Liver (tissue), 9 donors: ENCODE data around the gene DAD1. TPM values are rescaled to one million over a fixed set of nuclear protein-coding genes. Genes with fewer than 3 reads are reported as not detected.

ENCODE experiments used
- DNase-seq: peaks from one replicate; pipeline ENCODE4 v3.0.0-alpha.2; 2017; ENCODE audit warnings: low spot score
- H3K27ac ChIP-seq, 2 donors: one replicate each; pipeline ENCODE4 v1.7.0; 2013; ENCODE audit warnings: inconsistent platforms in 2 of 2, low read length in 2 of 2, control low read depth in 1 of 2, low read depth in 1 of 2, mild to moderate bottlenecking in 1 of 2
- H3K27me3 ChIP-seq, 4 donors: one replicate each; pipeline versions ENCODE4 v1.6.1 to v1.7.0; 2013; ENCODE audit warnings: low read length in 3 of 4, inconsistent platforms in 1 of 4, mild to moderate bottlenecking in 1 of 4, moderate library complexity in 1 of 4; ENCODE audit not compliant: control insufficient read depth in 4 of 4, insufficient read depth in 4 of 4
- H3K36me3 ChIP-seq, 4 donors: one replicate each; pipeline versions ENCODE4 v1.6.1 to v1.7.0; 2013; ENCODE audit warnings: low read length in 3 of 4, mild to moderate bottlenecking in 3 of 4, low read depth in 1 of 4, moderate library complexity in 1 of 4; ENCODE audit not compliant: control insufficient read depth in 4 of 4, insufficient read depth in 3 of 4
- H3K4me1 ChIP-seq, 4 donors: one replicate each; pipeline versions ENCODE4 v1.6.1 to v1.7.0; 2013; ENCODE audit warnings: low read length in 3 of 4, mild to moderate bottlenecking in 3 of 4, moderate library complexity in 1 of 4; ENCODE audit not compliant: control insufficient read depth in 4 of 4, insufficient read depth in 4 of 4
- H3K4me3 ChIP-seq, 3 donors: one replicate each; pipeline versions ENCODE4 v1.6.1 to v1.7.0; 2013; ENCODE audit warnings: low read length in 3 of 3, control low read depth in 1 of 3, low read depth in 1 of 3, mild to moderate bottlenecking in 1 of 3
- H3K9ac ChIP-seq, 2 donors: one replicate each; pipeline ENCODE4 v1.7.0; 2013; ENCODE audit warnings: low read length in 2 of 2, mild to moderate bottlenecking in 2 of 2, moderate library complexity in 2 of 2, control low read depth in 1 of 2, low read depth in 1 of 2
- H3K9me3 ChIP-seq, 4 donors: one replicate each; pipeline versions ENCODE4 v1.6.1 to v1.7.0; 2013; ENCODE audit warnings: low read length in 3 of 4; ENCODE audit not compliant: control insufficient read depth in 4 of 4
- ATF3 ChIP-seq: IDR thresholded peaks from 2 replicates; pipeline ENCODE4 v1.6.1; 2016; ENCODE audit warnings: antibody characterized with exemption
- EGR1 ChIP-seq, 2 donors: IDR thresholded peaks; 2 replicates each; pipeline ENCODE4 v1.6.1; 2016 to 2018; ENCODE audit warnings: antibody characterized with exemption in 2 of 2, low read depth in 2 of 2
- FOXA1 ChIP-seq: IDR thresholded peaks from 2 replicates; pipeline ENCODE4 v1.6.1; 2016; ENCODE audit warnings: antibody characterized with exemption
- FOXA2 ChIP-seq: IDR thresholded peaks from 2 replicates; pipeline ENCODE4 v1.6.1; 2016; ENCODE audit warnings: antibody characterized with exemption
- GABPA ChIP-seq, 2 donors: IDR thresholded peaks in 1 of 2; conservative IDR thresholded peaks in 1 of 2; 2 replicates each; pipeline ENCODE4 v1.6.1; 2016; ENCODE audit warnings: antibody characterized with exemption in 2 of 2, mild to moderate bottlenecking in 1 of 2, moderate library complexity in 1 of 2
- HNF4A ChIP-seq, 2 donors: conservative IDR thresholded peaks; 2 replicates each; pipeline ENCODE4 v1.6.1; 2016; ENCODE audit warnings: antibody characterized with exemption in 2 of 2, mild to moderate bottlenecking in 2 of 2
- HNF4G ChIP-seq: IDR thresholded peaks from 2 replicates; pipeline ENCODE4 v1.6.1; 2016; ENCODE audit warnings: antibody characterized with exemption
- JUND ChIP-seq, 2 donors: IDR thresholded peaks; 2 replicates each; pipeline ENCODE4 v1.6.1; 2016; ENCODE audit warnings: antibody characterized with exemption in 2 of 2
- NR2F2 ChIP-seq: IDR thresholded peaks from 2 replicates; pipeline ENCODE4 v1.6.1; 2016; ENCODE audit warnings: antibody characterized with exemption
- RAD21 ChIP-seq, 2 donors: IDR thresholded peaks; 2 replicates each; pipeline ENCODE4 v1.6.1; 2016; ENCODE audit warnings: antibody characterized with exemption in 2 of 2, mild to moderate bottlenecking in 2 of 2
- RXRA ChIP-seq, 2 donors: IDR thresholded peaks; 2 replicates each; pipeline ENCODE4 v1.6.1; 2017 to 2018; ENCODE audit warnings: antibody characterized with exemption in 2 of 2, mild to moderate bottlenecking in 1 of 2
- SP1 ChIP-seq: IDR thresholded peaks from 2 replicates; pipeline ENCODE4 v1.6.1; 2018; ENCODE audit warnings: antibody characterized with exemption, mild to moderate bottlenecking
- TAF1 ChIP-seq: conservative IDR thresholded peaks from 2 replicates; pipeline ENCODE4 v1.6.1; 2016; ENCODE audit warnings: antibody characterized with exemption, mild to moderate bottlenecking
- YY1 ChIP-seq: IDR thresholded peaks from 2 replicates; pipeline ENCODE4 v1.6.1; 2016; ENCODE audit warnings: antibody characterized with exemption, mild to moderate bottlenecking
- ZBTB33 ChIP-seq: IDR thresholded peaks from 2 replicates; pipeline ENCODE4 v1.6.1; 2016; ENCODE audit warnings: antibody characterized with exemption
- WGBS: extraction: QIAGEN DNeasy Blood & Tissue Kit; methylation state at CpG from one replicate; pipeline ENCODE4 v1.1.7; 2013; 5-methylcytosine and 5-hydroxymethylcytosine counted together
- polyA plus RNA-seq, 2 donors: library from polyadenylated mRNA; stranded (reverse) in 1 of 2; unstranded in 1 of 2; fragments of 200-250 nt in 1 of 2; fragments of >200 nt in 1 of 2; fragmentation: Nextera tagmentation in 1 of 2; extraction: Ambion mirVana in 1 of 2; gene quantifications; one replicate each; pipeline versions ENCODE4 v1.2.1 to v1.2.3, GENCODE V29; 2013 to 2015
- total RNA-seq, 2 donors: library from RNA; depleted of rRNA; stranded (reverse); fragments of >200 nt; gene quantifications; one replicate each; pipeline ENCODE4 v1.2.3, GENCODE V29; 2014
- TF ChIP-seq, protein P1 (sequence below): fragments of 150-350 bp; IDR thresholded peaks from 2 replicates; pipeline ENCODE4 v1.5.1; 2017; ENCODE audit warnings: improper control_type of control experiment, low read depth, low read length; ENCODE audit not compliant: missing input control
- TF ChIP-seq, protein P2 (sequence below): IDR thresholded peaks from 2 replicates; pipeline ENCODE4 v1.6.1; 2016; ENCODE audit warnings: antibody characterized with exemption, mild to moderate bottlenecking
- donor health status: healthy.
- donor health status: healthy.
- donor health status: healthy.
- donor health status: healthy.
- donor health status: healthy.

DAD1 gene
- total and polyA plus RNA-seq, 4 donors = 142 to 254 (median 205) TPM

- TF ChIP-seq, protein P1, sequence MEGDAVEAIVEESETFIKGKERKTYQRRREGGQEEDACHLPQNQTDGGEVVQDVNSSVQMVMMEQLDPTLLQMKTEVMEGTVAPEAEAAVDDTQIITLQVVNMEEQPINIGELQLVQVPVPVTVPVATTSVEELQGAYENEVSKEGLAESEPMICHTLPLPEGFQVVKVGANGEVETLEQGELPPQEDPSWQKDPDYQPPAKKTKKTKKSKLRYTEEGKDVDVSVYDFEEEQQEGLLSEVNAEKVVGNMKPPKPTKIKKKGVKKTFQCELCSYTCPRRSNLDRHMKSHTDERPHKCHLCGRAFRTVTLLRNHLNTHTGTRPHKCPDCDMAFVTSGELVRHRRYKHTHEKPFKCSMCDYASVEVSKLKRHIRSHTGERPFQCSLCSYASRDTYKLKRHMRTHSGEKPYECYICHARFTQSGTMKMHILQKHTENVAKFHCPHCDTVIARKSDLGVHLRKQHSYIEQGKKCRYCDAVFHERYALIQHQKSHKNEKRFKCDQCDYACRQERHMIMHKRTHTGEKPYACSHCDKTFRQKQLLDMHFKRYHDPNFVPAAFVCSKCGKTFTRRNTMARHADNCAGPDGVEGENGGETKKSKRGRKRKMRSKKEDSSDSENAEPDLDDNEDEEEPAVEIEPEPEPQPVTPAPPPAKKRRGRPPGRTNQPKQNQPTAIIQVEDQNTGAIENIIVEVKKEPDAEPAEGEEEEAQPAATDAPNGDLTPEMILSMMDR = no peak
- no peak for TF ChIP-seq HNF4G
Measured at GRCh38 chr14:22579881-22580280, 9.1 kb downstream of the DAD1 start (continued).

- Histone ChIP-seq H3K4me3 (no peak overlapping the region), H3K4me1 (no peaks in the 10 kb centered on the region), H3K9me3 (no peaks in the 10 kb centered on the region), H3K9ac (no peak overlapping the region), H3K27me3 (no peaks in the 10 kb centered on the region), H3K27ac (no peak overlapping the region), H3K36me3 (peaks cover 2 to 14% (median 8%) of the 10 kb centered on the region in 4 donors)
- no peak for DNase-seq
- WGBS = 83% methylated on average over 2 of the region's 2 CpGs
- TF ChIP-seq RXRA (IDR thresholded peaks at IDR 0.05) = no peak
- no peak for TF ChIP-seq ZBTB33
- TF ChIP-seq JUND (IDR thresholded peaks at IDR 0.05) = no peak
- TF ChIP-seq, protein P2, sequence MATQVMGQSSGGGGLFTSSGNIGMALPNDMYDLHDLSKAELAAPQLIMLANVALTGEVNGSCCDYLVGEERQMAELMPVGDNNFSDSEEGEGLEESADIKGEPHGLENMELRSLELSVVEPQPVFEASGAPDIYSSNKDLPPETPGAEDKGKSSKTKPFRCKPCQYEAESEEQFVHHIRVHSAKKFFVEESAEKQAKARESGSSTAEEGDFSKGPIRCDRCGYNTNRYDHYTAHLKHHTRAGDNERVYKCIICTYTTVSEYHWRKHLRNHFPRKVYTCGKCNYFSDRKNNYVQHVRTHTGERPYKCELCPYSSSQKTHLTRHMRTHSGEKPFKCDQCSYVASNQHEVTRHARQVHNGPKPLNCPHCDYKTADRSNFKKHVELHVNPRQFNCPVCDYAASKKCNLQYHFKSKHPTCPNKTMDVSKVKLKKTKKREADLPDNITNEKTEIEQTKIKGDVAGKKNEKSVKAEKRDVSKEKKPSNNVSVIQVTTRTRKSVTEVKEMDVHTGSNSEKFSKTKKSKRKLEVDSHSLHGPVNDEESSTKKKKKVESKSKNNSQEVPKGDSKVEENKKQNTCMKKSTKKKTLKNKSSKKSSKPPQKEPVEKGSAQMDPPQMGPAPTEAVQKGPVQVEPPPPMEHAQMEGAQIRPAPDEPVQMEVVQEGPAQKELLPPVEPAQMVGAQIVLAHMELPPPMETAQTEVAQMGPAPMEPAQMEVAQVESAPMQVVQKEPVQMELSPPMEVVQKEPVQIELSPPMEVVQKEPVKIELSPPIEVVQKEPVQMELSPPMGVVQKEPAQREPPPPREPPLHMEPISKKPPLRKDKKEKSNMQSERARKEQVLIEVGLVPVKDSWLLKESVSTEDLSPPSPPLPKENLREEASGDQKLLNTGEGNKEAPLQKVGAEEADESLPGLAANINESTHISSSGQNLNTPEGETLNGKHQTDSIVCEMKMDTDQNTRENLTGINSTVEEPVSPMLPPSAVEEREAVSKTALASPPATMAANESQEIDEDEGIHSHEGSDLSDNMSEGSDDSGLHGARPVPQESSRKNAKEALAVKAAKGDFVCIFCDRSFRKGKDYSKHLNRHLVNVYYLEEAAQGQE = no peak
- TF ChIP-seq GABPA (IDR thresholded peaks at IDR 0.05 in 1 of 2, conservative IDR thresholded peaks at IDR 0.05 in 1 of 2) = no peak
- TF ChIP-seq HNF4A (conservative IDR thresholded peaks at IDR 0.05) = no peak
- TF ChIP-seq FOXA1 = no peak
- no peak for TF ChIP-seq NR2F2
- TF ChIP-seq TAF1 = no peak
- no peak for TF ChIP-seq FOXA2
- TF ChIP-seq, protein P1 = no peak
- TF ChIP-seq EGR1 (IDR thresholded peaks at IDR 0.05; ENCODE audit: low read depth in 2 of 2) = no peak
- no peak for TF ChIP-seq YY1
- no peak for TF ChIP-seq HNF4G
- TF ChIP-seq RAD21 (IDR thresholded peaks at IDR 0.05) = no peak
- no peak for TF ChIP-seq SP1
- TF ChIP-seq ATF3 = no peak
Measured at GRCh38 chr14:22579236-22579635, 9.8 kb downstream of the DAD1 start.
